Activated T-cell treated with anti-CD3 and anti-CD28 coated beads for 24 hours (primary cell): ENCODE measurements around the gene FAM76A.
"Not testable (repeated sequence)": the region's sequence is repeated elsewhere in the genome, so short reads cannot be mapped to it uniquely, and the experiment has no call there.

Source experiments
- DNase-seq: peaks from one replicate; pipeline ENCODE4 v3.0.0-alpha.2; 2020; ENCODE audit warnings: low read depth

FAM76A gene

DNA sequence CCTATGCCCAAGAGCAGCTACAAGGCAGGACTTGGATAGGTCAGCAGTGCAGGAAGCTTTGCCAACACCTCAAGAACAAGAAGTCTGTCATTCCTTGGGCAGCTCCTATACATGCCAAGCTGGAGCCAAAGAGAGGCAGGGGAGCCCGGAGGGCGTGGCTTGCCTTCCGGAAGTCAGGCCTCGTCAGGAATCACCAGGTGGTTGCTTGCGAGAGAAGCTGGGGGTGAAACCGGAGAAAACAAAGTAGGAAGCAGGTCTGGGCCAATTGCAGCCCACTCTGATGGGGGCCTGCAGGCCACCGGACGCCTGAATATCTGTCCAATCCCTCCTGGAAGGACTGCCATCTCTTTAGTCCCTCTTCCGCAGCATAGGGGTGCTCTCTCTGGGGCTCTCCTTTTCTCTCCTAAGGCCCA, 794 bp upstream of the FAM76A start:
- DNase-seq, result no peak

- peak; percentile 21 for DNase-seq
These were observed 648 bp downstream of the FAM76A start for GRCh38 chr1:27726173-27727044.

DNA sequence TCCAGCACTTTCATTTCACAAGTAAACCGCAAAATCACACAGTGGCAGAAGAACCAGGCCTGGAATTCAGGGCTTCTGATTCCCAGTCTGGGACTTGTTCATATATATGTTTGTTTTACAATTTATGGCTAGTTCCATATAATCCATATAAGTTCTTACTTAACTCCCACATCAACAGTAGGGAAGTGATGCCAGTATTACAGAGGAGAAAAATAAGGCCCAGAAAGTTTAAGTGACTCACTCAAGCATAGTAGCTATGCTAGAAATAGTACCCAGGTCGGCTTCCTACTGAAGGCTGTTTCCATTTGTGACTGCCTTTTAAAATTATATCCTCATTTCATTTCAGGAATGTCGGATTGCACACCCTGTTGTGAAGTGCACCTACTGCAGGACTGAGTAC, 1.4 kb downstream of the FAM76A start:
- no peak for DNase-seq

GRCh38 chr1:27736252-27736651, 10.5 kb downstream of the FAM76A start:
- DNase-seq, result no peak

DNA sequence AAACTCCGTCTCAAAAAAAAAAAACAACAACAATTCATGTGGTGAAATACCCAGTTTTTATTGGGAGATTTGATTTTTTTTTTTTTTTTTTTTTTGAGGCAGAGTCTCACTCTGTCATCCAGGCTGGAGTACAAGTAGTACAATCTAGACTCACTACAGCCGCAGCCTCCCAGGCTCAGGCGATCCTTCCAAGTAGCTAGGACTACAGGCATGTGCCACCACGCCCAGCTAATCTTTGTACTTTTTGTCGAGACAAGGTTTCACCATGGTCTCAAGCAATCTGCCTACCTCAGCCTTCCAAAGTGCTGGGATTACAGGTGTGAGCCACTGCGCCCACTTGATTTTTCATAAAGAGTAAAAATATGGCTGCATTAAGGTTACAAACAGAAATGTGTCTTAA, 15.4 kb downstream of the FAM76A start:
- DNase-seq, result no peak

DNA sequence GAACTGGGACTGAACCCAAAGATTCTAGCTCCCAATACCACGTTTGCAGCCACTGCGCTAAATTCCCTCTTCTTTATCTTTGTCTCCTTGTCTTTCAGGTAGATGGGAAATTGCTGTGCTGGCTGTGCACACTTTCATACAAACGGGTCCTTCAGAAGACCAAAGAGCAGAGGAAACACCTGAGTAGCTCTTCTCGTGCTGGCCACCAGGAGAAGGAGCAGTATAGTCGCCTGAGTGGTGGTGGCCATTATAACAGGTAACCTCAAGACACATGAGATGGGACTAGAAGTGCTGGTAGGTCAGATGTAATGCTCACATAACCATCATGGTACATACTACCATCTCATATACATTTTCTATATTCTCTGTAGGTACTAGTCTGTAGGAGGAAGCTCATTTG, 18.8 kb downstream of the FAM76A start:
- DNase-seq, result no peak

- no peak for DNase-seq
These were observed 19.7 kb downstream of the FAM76A start for GRCh38 chr1:27745466-27745865.

GRCh38 chr1:27752360-27752759, 26.6 kb downstream of the FAM76A start:
- DNase-seq, result no peak

GRCh38 chr1:27755286-27755685, 29.5 kb downstream of the FAM76A start:
- DNase-seq, result no peak

GRCh38 chr1:27755865-27756264, 30.1 kb downstream of the FAM76A start:
- no peak for DNase-seq

- no peak for DNase-seq
These were observed 33.5 kb downstream of the FAM76A start for GRCh38 chr1:27759236-27759635.

- no peak for DNase-seq
These were observed 34.7 kb downstream of the FAM76A start for GRCh38 chr1:27760426-27760825.

- DNase-seq, result no peak
These were observed 36.3 kb downstream of the FAM76A start for GRCh38 chr1:27762033-27762432.

DNA sequence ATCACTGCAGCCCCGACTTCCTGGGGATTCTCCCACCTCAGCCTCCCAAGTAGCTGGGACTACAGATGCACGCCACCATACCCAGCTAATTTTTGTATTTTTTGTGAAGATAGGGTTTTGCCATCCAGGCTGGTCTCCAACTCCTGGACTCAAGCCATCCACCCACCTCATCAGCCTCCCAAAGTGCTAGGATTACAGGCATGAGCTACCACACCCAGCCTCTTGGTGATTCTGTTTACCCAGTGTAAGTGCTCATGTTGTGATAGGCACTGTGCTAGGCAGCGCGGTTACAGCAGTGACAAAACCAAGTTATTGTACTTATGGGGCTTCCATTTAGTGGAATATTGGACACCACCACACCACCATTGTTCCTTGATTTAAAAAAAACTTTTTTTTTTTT, 37.6 kb downstream of the FAM76A start:
- DNase-seq, result no peak

GRCh38 chr1:27770293-27770830, 44.6 kb downstream of the FAM76A start:
- DNase-seq, result no peak

DNA sequence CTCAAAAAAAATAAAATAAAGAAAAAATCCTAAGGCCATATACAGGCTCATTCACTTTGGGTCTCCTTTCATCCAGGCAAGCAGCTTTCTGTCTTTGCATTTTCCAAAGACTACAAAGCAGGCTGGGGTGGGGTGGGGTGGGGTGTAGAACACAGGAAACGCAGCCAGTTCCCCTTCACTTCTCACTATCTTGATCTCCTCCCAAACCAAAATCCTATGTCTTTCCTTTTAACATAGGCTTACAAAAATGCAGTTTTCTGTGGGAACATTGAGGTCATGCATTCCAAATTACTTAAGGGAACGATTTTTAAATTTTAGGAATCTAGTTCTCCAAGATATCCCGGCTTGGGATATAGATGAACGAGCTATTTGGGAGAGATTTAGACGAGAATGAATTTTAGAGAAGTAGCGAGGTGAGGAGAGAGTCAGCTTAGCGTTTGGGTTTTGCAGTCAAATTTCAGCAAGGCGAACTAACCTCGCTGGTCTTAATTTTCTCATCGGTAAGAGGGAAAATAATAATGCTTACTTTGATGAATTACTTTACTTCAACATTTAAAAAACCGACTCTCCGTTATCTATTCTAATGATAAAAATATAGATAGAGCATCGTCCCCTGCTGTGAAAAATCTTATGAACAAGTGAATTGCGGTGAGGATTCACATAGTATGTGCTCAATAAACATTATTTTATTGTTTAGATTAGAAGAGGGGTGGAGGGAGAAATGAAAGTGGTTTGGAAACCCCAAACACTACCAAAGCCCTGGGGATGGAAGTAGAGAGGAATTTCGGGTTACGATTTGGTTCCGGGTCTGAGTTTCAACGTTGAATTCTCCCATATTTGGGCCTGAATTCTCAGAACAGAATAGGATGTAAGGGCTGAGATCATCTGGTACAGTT, 46.5 kb downstream of the FAM76A start:
- no peak for DNase-seq

GRCh38 chr1:27772932-27773825, 47.4 kb downstream of the FAM76A start, which contains the start of gene STX12:
TSS of gene STX12 (plus strand) at chr1:27773219. CDS start at chr1:27773308, 89 bp downstream.
- DNase-seq, result peak; percentile 99

DNA sequence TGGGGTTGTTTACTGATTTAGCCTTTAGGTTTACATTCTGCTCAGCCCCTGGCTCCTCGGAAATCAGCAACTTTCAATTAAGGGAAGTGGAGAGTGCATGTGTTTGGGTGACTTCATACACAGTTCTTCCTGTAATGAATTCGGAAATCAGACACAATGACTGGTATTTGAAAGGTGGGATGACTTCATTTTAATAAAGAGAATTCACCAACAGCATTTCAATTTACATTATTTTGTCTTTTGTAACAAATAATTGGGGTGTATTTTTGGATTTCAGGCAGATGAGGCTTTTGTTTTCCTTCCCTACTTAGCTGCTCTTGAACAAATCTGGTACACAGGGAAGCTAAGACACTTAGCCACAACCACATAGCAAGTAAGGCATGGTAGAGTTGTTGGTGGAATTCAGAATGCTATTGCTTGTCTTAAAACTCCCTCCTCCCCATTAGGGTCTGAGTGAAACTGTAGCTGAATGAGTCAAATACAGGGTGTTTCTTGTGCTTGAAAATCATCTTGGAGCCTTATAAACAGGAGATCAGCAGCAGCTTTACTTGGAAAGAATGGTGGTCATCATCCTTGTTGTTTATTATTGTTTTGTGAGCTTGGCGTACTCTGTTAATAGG, 48.2 kb downstream of the FAM76A start:
- no peak for DNase-seq

- DNase-seq, result no peak
These were observed 48.9 kb downstream of the FAM76A start for GRCh38 chr1:27774654-27775053.

DNA sequence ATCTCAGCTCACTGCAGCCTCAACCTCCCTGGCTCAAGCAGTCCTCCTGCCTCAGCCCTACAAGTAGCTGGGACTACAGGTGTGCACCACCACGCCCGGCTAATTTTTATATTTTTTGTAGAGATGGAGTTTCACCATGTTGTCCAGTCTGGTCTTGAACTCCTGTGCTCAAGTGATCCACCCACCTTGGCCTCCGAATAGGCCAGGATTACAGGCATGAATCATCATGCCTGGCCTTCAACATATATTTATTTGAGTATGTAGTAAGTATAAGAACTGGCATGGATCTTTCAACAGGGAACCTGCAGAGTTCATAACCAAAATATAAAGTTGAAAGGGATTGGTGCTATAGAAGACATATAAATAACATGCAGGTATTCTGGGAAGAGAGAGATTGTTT, 49.6 kb downstream of the FAM76A start:
- DNase-seq, result not testable (repeated sequence)

- not testable (repeated sequence) for DNase-seq
These were observed 50.5 kb downstream of the FAM76A start for GRCh38 chr1:27776276-27776675.
